ENCODE data around the gene AFMID. TPM values are rescaled to one million over a fixed set of nuclear protein-coding genes. Genes with fewer than 3 reads are reported as not detected.

Gene AFMID
- total and polyA plus RNA-seq, 7 donors: 6.1 to 32.9 (median 11.4) TPM

DNA sequence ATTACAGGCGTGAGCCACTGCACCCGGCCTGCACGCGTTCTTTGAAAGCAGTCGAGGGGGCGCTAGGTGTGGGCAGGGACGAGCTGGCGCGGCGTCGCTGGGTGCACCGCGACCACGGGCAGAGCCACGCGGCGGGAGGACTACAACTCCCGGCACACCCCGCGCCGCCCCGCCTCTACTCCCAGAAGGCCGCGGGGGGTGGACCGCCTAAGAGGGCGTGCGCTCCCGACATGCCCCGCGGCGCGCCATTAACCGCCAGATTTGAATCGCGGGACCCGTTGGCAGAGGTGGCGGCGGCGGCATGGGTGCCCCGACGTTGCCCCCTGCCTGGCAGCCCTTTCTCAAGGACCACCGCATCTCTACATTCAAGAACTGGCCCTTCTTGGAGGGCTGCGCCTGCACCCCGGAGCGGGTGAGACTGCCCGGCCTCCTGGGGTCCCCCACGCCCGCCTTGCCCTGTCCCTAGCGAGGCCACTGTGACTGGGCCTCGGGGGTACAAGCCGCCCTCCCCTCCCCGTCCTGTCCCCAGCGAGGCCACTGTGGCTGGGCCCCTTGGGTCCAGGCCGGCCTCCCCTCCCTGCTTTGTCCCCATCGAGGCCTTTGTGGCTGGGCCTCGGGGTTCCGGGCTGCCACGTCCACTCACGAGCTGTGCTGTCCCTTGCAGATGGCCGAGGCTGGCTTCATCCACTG lies 27.0 kb downstream of the AFMID start, which contains the start of gene BIRC5:
TSS of gene BIRC5 (plus strand) at position 238 of the 690 bp plus-strand sequence. CDS start at position 302, 64 bp downstream.
- intact Hi-C loops (cut with DNase I): loop anchor here (2.0 kb wide), 1 partner anchor 39 kb away; no protein-coding TSS in a partner anchor
- TF ChIP-seq, protein P1, sequence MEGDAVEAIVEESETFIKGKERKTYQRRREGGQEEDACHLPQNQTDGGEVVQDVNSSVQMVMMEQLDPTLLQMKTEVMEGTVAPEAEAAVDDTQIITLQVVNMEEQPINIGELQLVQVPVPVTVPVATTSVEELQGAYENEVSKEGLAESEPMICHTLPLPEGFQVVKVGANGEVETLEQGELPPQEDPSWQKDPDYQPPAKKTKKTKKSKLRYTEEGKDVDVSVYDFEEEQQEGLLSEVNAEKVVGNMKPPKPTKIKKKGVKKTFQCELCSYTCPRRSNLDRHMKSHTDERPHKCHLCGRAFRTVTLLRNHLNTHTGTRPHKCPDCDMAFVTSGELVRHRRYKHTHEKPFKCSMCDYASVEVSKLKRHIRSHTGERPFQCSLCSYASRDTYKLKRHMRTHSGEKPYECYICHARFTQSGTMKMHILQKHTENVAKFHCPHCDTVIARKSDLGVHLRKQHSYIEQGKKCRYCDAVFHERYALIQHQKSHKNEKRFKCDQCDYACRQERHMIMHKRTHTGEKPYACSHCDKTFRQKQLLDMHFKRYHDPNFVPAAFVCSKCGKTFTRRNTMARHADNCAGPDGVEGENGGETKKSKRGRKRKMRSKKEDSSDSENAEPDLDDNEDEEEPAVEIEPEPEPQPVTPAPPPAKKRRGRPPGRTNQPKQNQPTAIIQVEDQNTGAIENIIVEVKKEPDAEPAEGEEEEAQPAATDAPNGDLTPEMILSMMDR (IDR thresholded peaks at IDR 0.05): no peak
- TF ChIP-seq EP300 (IDR thresholded peaks at IDR 0.05) (no peak), POLR2AphosphoS5 (IDR thresholded peaks at IDR 0.05) (peak in 2 of 4 donors; percentile 27 to 56), POLR2A (IDR thresholded peaks at IDR 0.05) (no peak)
- no peak within 1 kb of the TSS for H3K27ac ChIP-seq
- peak within 1 kb of the TSS in 3 of 4 donors; percentile 31 to 43 (median 42) for H3K4me3 ChIP-seq
- no peaks in the 10 kb centered on the region for H3K9me3 ChIP-seq
- peaks cover 0 to 11% (median 7%) of the 10 kb centered on the region in 4 donors for H3K4me1 ChIP-seq
- no peaks in the 10 kb centered on the region for H3K36me3 ChIP-seq
- DNase-seq: peak; percentile 91
- 1% methylated on average over 60 of the region's 60 CpGs for WGBS, 2 donors
- H3K27me3 ChIP-seq: no peaks in the 10 kb centered on the region

DNA sequence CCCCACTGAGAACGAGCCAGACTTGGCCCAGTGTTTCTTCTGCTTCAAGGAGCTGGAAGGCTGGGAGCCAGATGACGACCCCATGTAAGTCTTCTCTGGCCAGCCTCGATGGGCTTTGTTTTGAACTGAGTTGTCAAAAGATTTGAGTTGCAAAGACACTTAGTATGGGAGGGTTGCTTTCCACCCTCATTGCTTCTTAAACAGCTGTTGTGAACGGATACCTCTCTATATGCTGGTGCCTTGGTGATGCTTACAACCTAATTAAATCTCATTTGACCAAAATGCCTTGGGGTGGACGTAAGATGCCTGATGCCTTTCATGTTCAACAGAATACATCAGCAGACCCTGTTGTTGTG lies 27.5 kb downstream of the AFMID start:
- no peaks in the 10 kb centered on the region for H3K9me3 ChIP-seq
- 9 to 19% methylated on average over 5 of the region's 5 CpGs for WGBS, 2 donors
- intact Hi-C loops (cut with DNase I): loop anchor here (2.0 kb wide), 1 partner anchor 38 kb away; no protein-coding TSS in a partner anchor
- no peaks in the 10 kb centered on the region for H3K27me3 ChIP-seq
- no peak for DNase-seq
- TF ChIP-seq POLR2AphosphoS5 (IDR thresholded peaks at IDR 0.05) (no peak), EP300 (IDR thresholded peaks at IDR 0.05) (no peak), POLR2A (IDR thresholded peaks at IDR 0.05) (no peak)
- peaks cover 0 to 11% (median 7%) of the 10 kb centered on the region in 4 donors for H3K4me1 ChIP-seq
- H3K4me3 ChIP-seq: peak overlapping the region in 3 of 4 donors; percentile 31 to 43 (median 42)
- no peak overlapping the region for H3K27ac ChIP-seq
- H3K36me3 ChIP-seq: no peaks in the 10 kb centered on the region

DNA sequence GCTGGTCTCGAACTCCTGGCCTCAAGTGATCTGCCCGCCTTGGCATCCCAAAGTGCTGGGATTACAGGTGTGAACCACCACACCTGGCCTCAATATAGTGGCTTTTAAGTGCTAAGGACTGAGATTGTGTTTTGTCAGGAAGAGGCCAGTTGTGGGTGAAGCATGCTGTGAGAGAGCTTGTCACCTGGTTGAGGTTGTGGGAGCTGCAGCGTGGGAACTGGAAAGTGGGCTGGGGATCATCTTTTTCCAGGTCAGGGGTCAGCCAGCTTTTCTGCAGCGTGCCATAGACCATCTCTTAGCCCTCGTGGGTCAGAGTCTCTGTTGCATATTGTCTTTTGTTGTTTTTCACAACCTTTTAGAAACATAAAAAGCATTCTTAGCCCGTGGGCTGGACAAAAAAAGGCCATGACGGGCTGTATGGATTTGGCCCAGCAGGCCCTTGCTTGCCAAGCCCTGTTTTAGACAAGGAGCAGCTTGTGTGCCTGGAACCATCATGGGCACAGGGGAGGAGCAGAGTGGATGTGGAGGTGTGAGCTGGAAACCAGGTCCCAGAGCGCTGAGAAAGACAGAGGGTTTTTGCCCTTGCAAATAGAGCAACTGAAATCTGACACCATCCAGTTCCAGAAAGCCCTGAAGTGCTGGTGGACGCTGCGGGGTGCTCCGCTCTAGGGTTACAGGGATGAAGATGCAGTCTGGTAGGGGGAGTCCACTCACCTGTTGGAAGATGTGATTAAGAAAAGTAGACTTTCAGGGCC lies 32.4 kb downstream of the AFMID start:
- H3K27me3 ChIP-seq: no peaks in the 10 kb centered on the region
- no peak overlapping the region for H3K4me3 ChIP-seq
- no peaks in the 10 kb centered on the region for H3K36me3 ChIP-seq
- intact Hi-C loops (cut with DNase I): no loop called here
- H3K9me3 ChIP-seq: no peaks in the 10 kb centered on the region
- WGBS, 2 donors: 92 to 94% methylated on average over 11 of the region's 11 CpGs
- TF ChIP-seq, protein P1 (IDR thresholded peaks at IDR 0.05): no peak
- TF ChIP-seq POLR2A (IDR thresholded peaks at IDR 0.05): no peak
- TF ChIP-seq EP300 (IDR thresholded peaks at IDR 0.05): no peak
- TF ChIP-seq POLR2AphosphoS5 (IDR thresholded peaks at IDR 0.05): no peak
- H3K27ac ChIP-seq: no peak overlapping the region
- no peak for DNase-seq
- H3K4me1 ChIP-seq: peaks cover 0 to 1% (median under 1%) of the 10 kb centered on the region in 4 donors

DNA sequence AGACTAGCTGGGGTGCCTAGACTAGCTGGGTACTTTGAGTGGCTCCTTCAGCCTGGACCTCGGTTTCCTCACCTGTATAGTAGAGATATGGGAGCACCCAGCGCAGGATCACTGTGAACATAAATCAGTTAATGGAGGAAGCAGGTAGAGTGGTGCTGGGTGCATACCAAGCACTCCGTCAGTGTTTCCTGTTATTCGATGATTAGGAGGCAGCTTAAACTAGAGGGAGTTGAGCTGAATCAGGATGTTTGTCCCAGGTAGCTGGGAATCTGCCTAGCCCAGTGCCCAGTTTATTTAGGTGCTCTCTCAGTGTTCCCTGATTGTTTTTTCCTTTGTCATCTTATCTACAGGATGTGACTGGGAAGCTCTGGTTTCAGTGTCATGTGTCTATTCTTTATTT lies 35.9 kb downstream of the AFMID start:
- DNase-seq: no peak
- intact Hi-C loops (cut with DNase I): no loop called here
- Histone ChIP-seq H3K27me3 (no peaks in the 10 kb centered on the region), H3K9me3 (no peaks in the 10 kb centered on the region), H3K36me3 (no peaks in the 10 kb centered on the region), H3K4me3 (no peak overlapping the region), H3K4me1 (no peaks in the 10 kb centered on the region), H3K27ac (no peak overlapping the region)
- TF ChIP-seq EP300 (IDR thresholded peaks at IDR 0.05) (no peak), POLR2A (IDR thresholded peaks at IDR 0.05) (no peak), POLR2AphosphoS5 (IDR thresholded peaks at IDR 0.05) (no peak)
- TF ChIP-seq, protein P1 (IDR thresholded peaks at IDR 0.05): no peak
- 82 to 92% methylated on average over 4 of the region's 4 CpGs for WGBS, 2 donors

DNA sequence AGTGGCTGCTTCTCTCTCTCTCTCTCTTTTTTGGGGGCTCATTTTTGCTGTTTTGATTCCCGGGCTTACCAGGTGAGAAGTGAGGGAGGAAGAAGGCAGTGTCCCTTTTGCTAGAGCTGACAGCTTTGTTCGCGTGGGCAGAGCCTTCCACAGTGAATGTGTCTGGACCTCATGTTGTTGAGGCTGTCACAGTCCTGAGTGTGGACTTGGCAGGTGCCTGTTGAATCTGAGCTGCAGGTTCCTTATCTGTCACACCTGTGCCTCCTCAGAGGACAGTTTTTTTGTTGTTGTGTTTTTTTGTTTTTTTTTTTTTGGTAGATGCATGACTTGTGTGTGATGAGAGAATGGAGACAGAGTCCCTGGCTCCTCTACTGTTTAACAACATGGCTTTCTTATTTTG lies 36.6 kb downstream of the AFMID start:
- Histone ChIP-seq H3K4me3 (no peak overlapping the region), H3K4me1 (no peaks in the 10 kb centered on the region), H3K27me3 (no peaks in the 10 kb centered on the region), H3K9me3 (no peaks in the 10 kb centered on the region), H3K27ac (no peak overlapping the region), H3K36me3 (no peaks in the 10 kb centered on the region)
- 93 to 95% methylated on average over 3 of the region's 3 CpGs for WGBS, 2 donors
- TF ChIP-seq POLR2A (IDR thresholded peaks at IDR 0.05) (no peak), POLR2AphosphoS5 (IDR thresholded peaks at IDR 0.05) (no peak)
- intact Hi-C loops (cut with DNase I): no loop called here
- DNase-seq: no peak
